ENCODE measurements around the gene DOK6.

Gene DOK6

GRCh38 chr18:69590150-69590549 is 189.5 kb downstream of the DOK6 start:
- Histone ChIP-seq H2BK120ac (ENCODE audit: low read depth, low read length) (no peak overlapping the region), H3K79me1 (replicated peaks; ENCODE audit: low read length, poor library complexity, severe bottlenecking) (no peaks in the 10 kb centered on the region)

GRCh38 chr18:69596345-69596744 is 195.7 kb downstream of the DOK6 start:
- Histone ChIP-seq H3K4me3 (ENCODE audit: insufficient read depth in 1 of 2, low read depth in 1 of 2, low read length in 2 of 2) (no peak overlapping the region), H3K79me1 (replicated peaks; ENCODE audit: low read length, poor library complexity, severe bottlenecking) (no peaks in the 10 kb centered on the region), H3K4me2 (ENCODE audit: low read length, poor library complexity, severe bottlenecking) (no peak overlapping the region), H3K27me3 (ENCODE audit: control insufficient read depth in 1 of 2, insufficient read depth in 1 of 2, low read length in 2 of 2) (no peaks in the 10 kb centered on the region), H3K4me1 (ENCODE audit: control insufficient read depth, insufficient read depth, low read depth, low read length) (no peaks in the 10 kb centered on the region), H3K9ac (ENCODE audit: low read length) (no peak overlapping the region), H3K9me3 (ENCODE audit: control insufficient read depth, low read length) (peaks cover 13% of the 10 kb centered on the region), H2BK12ac (ENCODE audit: low read length in 2 of 2) (no peak overlapping the region), H3K27ac (ENCODE audit: low read length, poor library complexity, severe bottlenecking) (no peak overlapping the region), H2AFZ (ENCODE audit: low read depth, low read length) (no peak overlapping the region), H2BK5ac (ENCODE audit: low read depth, low read length, poor library complexity, severe bottlenecking) (no peak overlapping the region), H4K8ac (ENCODE audit: low read length) (no peak overlapping the region), H2BK15ac (ENCODE audit: low read depth, poor library complexity, severe bottlenecking) (no peak overlapping the region), H2BK120ac (ENCODE audit: low read depth, low read length) (no peak overlapping the region), H2AK5ac (ENCODE audit: low read length, severe bottlenecking) (no peak overlapping the region), H3K18ac (ENCODE audit: low read depth in 1 of 2, low read length in 2 of 2) (no peak overlapping the region), H3K14ac (ENCODE audit: low read length in 2 of 2) (no peak overlapping the region), H3K4ac (ENCODE audit: low read depth in 1 of 2, low read length in 2 of 2) (no peak overlapping the region), H3K36me3 (ENCODE audit: control insufficient read depth in 1 of 2, insufficient read depth in 2 of 2, low read depth in 1 of 2, low read length in 2 of 2) (no peaks in the 10 kb centered on the region), H4K91ac (ENCODE audit: low read length) (no peak overlapping the region), H3K23ac (ENCODE audit: low read length in 2 of 2) (no peak overlapping the region)
- DNase-seq = no peak
- WGBS = no CpG with 5 or more reads among the region's 4 CpGs

More at GRCh38 chr18:69590150-69590549, 189.5 kb downstream of the DOK6 start:
- no peak for DNase-seq
- Histone ChIP-seq H2BK5ac (ENCODE audit: low read depth, low read length, poor library complexity, severe bottlenecking) (no peak overlapping the region), H3K18ac (ENCODE audit: low read depth in 1 of 2, low read length in 2 of 2) (no peak overlapping the region), H2BK12ac (ENCODE audit: low read length in 2 of 2) (no peak overlapping the region), H4K91ac (ENCODE audit: low read length) (no peak overlapping the region), H3K4me2 (ENCODE audit: low read length, poor library complexity, severe bottlenecking) (no peak overlapping the region), H3K4me1 (ENCODE audit: control insufficient read depth, insufficient read depth, low read depth, low read length) (no peaks in the 10 kb centered on the region), H3K9ac (ENCODE audit: low read length) (no peak overlapping the region), H3K14ac (ENCODE audit: low read length in 2 of 2) (no peak overlapping the region), H3K9me3 (ENCODE audit: control insufficient read depth, low read length) (peaks cover under 1% of the 10 kb centered on the region), H3K27ac (ENCODE audit: low read length, poor library complexity, severe bottlenecking) (no peak overlapping the region), H3K23ac (ENCODE audit: low read length in 2 of 2) (no peak overlapping the region), H3K4ac (ENCODE audit: low read depth in 1 of 2, low read length in 2 of 2) (no peak overlapping the region), H3K4me3 (ENCODE audit: insufficient read depth in 1 of 2, low read depth in 1 of 2, low read length in 2 of 2) (no peak overlapping the region), H2AFZ (ENCODE audit: low read depth, low read length) (no peak overlapping the region), H2AK5ac (ENCODE audit: low read length, severe bottlenecking) (no peak overlapping the region), H4K8ac (ENCODE audit: low read length) (no peak overlapping the region), H3K36me3 (ENCODE audit: control insufficient read depth in 1 of 2, insufficient read depth in 2 of 2, low read depth in 1 of 2, low read length in 2 of 2) (no peaks in the 10 kb centered on the region), H3K27me3 (ENCODE audit: control insufficient read depth in 1 of 2, insufficient read depth in 1 of 2, low read length in 2 of 2) (no peaks in the 10 kb centered on the region), H2BK15ac (ENCODE audit: low read depth, poor library complexity, severe bottlenecking) (no peak overlapping the region)
- 95% methylated on average over 2 of the region's 3 CpGs for WGBS

- no peak overlapping the region for H3K4me3 ChIP-seq (ENCODE audit: insufficient read depth in 1 of 2, low read depth in 1 of 2, low read length in 2 of 2)
- H3K4ac ChIP-seq (ENCODE audit: low read depth in 1 of 2, low read length in 2 of 2) = no peak overlapping the region
- H2BK12ac ChIP-seq (ENCODE audit: low read length in 2 of 2) = no peak overlapping the region
- H3K18ac ChIP-seq (ENCODE audit: low read depth in 1 of 2, low read length in 2 of 2) = no peak overlapping the region
- H3K23ac ChIP-seq (ENCODE audit: low read length in 2 of 2) = no peak overlapping the region
- H3K36me3 ChIP-seq (ENCODE audit: control insufficient read depth in 1 of 2, insufficient read depth in 2 of 2, low read depth in 1 of 2, low read length in 2 of 2) = no peaks in the 10 kb centered on the region
- no peak overlapping the region for H3K14ac ChIP-seq (ENCODE audit: low read length in 2 of 2)
- no peaks in the 10 kb centered on the region for H3K27me3 ChIP-seq (ENCODE audit: control insufficient read depth in 1 of 2, insufficient read depth in 1 of 2, low read length in 2 of 2)
- H2BK120ac ChIP-seq (ENCODE audit: low read depth, low read length) = no peak overlapping the region
- 97% methylated on average over 5 of the region's 5 CpGs for WGBS
- H4K8ac ChIP-seq (ENCODE audit: low read length) = no peak overlapping the region
- peaks cover 13% of the 10 kb centered on the region for H3K9me3 ChIP-seq (ENCODE audit: control insufficient read depth, low read length)
- H3K4me2 ChIP-seq (ENCODE audit: low read length, poor library complexity, severe bottlenecking) = no peak overlapping the region
- H3K27ac ChIP-seq (ENCODE audit: low read length, poor library complexity, severe bottlenecking) = no peak overlapping the region
- no peak overlapping the region for H2BK5ac ChIP-seq (ENCODE audit: low read depth, low read length, poor library complexity, severe bottlenecking)
- no peak overlapping the region for H3K9ac ChIP-seq (ENCODE audit: low read length)
- H3K79me1 ChIP-seq (replicated peaks; ENCODE audit: low read length, poor library complexity, severe bottlenecking) = no peaks in the 10 kb centered on the region
- H2AK5ac ChIP-seq (ENCODE audit: low read length, severe bottlenecking) = no peak overlapping the region
- DNase-seq = no peak
- H2AFZ ChIP-seq (ENCODE audit: low read depth, low read length) = no peak overlapping the region
- no peak overlapping the region for H2BK15ac ChIP-seq (ENCODE audit: low read depth, poor library complexity, severe bottlenecking)
- no peak overlapping the region for H4K91ac ChIP-seq (ENCODE audit: low read length)
- no peaks in the 10 kb centered on the region for H3K4me1 ChIP-seq (ENCODE audit: control insufficient read depth, insufficient read depth, low read depth, low read length)
These were observed 196.9 kb downstream of the DOK6 start for GRCh38 chr18:69597561-69597960.

- 91% methylated on average over 8 of the region's 8 CpGs for WGBS
These were observed 198.7 kb downstream of the DOK6 start for GRCh38 chr18:69599377-69599776.

More at GRCh38 chr18:69599377-69599776, 198.7 kb downstream of the DOK6 start:
- Histone ChIP-seq H3K79me1 (replicated peaks; ENCODE audit: low read length, poor library complexity, severe bottlenecking) (no peaks in the 10 kb centered on the region), H3K23ac (ENCODE audit: low read length in 2 of 2) (no peak overlapping the region), H3K14ac (ENCODE audit: low read length in 2 of 2) (no peak overlapping the region), H2BK12ac (ENCODE audit: low read length in 2 of 2) (no peak overlapping the region), H3K27ac (ENCODE audit: low read length, poor library complexity, severe bottlenecking) (no peak overlapping the region), H3K9ac (ENCODE audit: low read length) (no peak overlapping the region), H3K27me3 (ENCODE audit: control insufficient read depth in 1 of 2, insufficient read depth in 1 of 2, low read length in 2 of 2) (no peaks in the 10 kb centered on the region), H3K9me3 (ENCODE audit: control insufficient read depth, low read length) (peaks cover 13% of the 10 kb centered on the region), H2BK120ac (ENCODE audit: low read depth, low read length) (no peak overlapping the region), H2BK5ac (ENCODE audit: low read depth, low read length, poor library complexity, severe bottlenecking) (no peak overlapping the region), H3K4me1 (ENCODE audit: control insufficient read depth, insufficient read depth, low read depth, low read length) (no peaks in the 10 kb centered on the region), H4K8ac (ENCODE audit: low read length) (no peak overlapping the region), H2AK5ac (ENCODE audit: low read length, severe bottlenecking) (no peak overlapping the region), H3K4me2 (ENCODE audit: low read length, poor library complexity, severe bottlenecking) (no peak overlapping the region), H3K18ac (ENCODE audit: low read depth in 1 of 2, low read length in 2 of 2) (no peak overlapping the region), H4K91ac (ENCODE audit: low read length) (no peak overlapping the region), H3K36me3 (ENCODE audit: control insufficient read depth in 1 of 2, insufficient read depth in 2 of 2, low read depth in 1 of 2, low read length in 2 of 2) (no peaks in the 10 kb centered on the region), H3K4me3 (ENCODE audit: insufficient read depth in 1 of 2, low read depth in 1 of 2, low read length in 2 of 2) (no peak overlapping the region), H2BK15ac (ENCODE audit: low read depth, poor library complexity, severe bottlenecking) (no peak overlapping the region), H2AFZ (ENCODE audit: low read depth, low read length) (no peak overlapping the region), H3K4ac (ENCODE audit: low read depth in 1 of 2, low read length in 2 of 2) (no peak overlapping the region)
- no peak for DNase-seq
